Forelimb muscle (tissue), 1 donor: ENCODE results near the gene NRCAM. TPM values are rescaled to one million over a fixed set of nuclear protein-coding genes. Genes with fewer than 3 reads are reported as not detected.

ENCODE experiments used
- DNase-seq: peaks from one replicate; pipeline ENCODE4 v3.0.0-alpha.2; 2013; ENCODE audit warnings: low read depth
- polyA plus RNA-seq: library from polyadenylated mRNA; unstranded; fragments of 120-200 nt; gene quantifications from one replicate; pipeline ENCODE4 v1.2.1, GENCODE V29; 2013; ENCODE audit not compliant: insufficient read length

NRCAM gene
- polyA plus RNA-seq, 1 donor, result 34.9 TPM

GRCh38 chr7:108248418-108248817, 207.8 kb downstream of the NRCAM start:
- DNase-seq, result no peak

GRCh38 chr7:108247614-108248013, 208.6 kb downstream of the NRCAM start:
- no peak for DNase-seq

- DNase-seq, result no peak
Observed at GRCh38 chr7:108246227-108246837, 209.9 kb downstream of the NRCAM start.

- DNase-seq, result no peak
Observed at GRCh38 chr7:108245523-108246226, 210.6 kb downstream of the NRCAM start.

- DNase-seq, result no peak
Observed at GRCh38 chr7:108244110-108244509, 212.1 kb downstream of the NRCAM start.

GRCh38 chr7:108239501-108240225, 216.6 kb downstream of the NRCAM start:
- no peak for DNase-seq

- DNase-seq, result no peak
Observed at GRCh38 chr7:108236681-108237415, 219.4 kb downstream of the NRCAM start.

- DNase-seq, result no peak
Observed at GRCh38 chr7:108235451-108236061, 220.7 kb downstream of the NRCAM start.

GRCh38 chr7:108234971-108235450, 221.2 kb downstream of the NRCAM start:
- DNase-seq, result no peak

- no peak for DNase-seq
Observed at GRCh38 chr7:108234281-108234680, 222.0 kb downstream of the NRCAM start.

- DNase-seq, result no peak
Observed at GRCh38 chr7:108232076-108232475, 224.2 kb downstream of the NRCAM start.

- no peak for DNase-seq
Observed at GRCh38 chr7:108231221-108231620, 225.0 kb downstream of the NRCAM start.

GRCh38 chr7:108227366-108227765, 228.9 kb downstream of the NRCAM start:
- no peak for DNase-seq

GRCh38 chr7:108226816-108227299, 229.4 kb downstream of the NRCAM start:
- DNase-seq, result no peak

- no peak for DNase-seq
Observed at GRCh38 chr7:108225531-108226181, 230.6 kb downstream of the NRCAM start.

- DNase-seq, result no peak
Observed at GRCh38 chr7:108224387-108224786, 231.8 kb downstream of the NRCAM start.

- DNase-seq, result no peak
Observed at GRCh38 chr7:108222236-108222892, 233.9 kb downstream of the NRCAM start.

GRCh38 chr7:108211382-108212201, 244.6 kb downstream of the NRCAM start:
- no peak for DNase-seq

- DNase-seq, result no peak
Observed at GRCh38 chr7:108210796-108211195, 245.4 kb downstream of the NRCAM start.
